ENCODE data around the gene GINS1. TPM values are rescaled to one million over a fixed set of nuclear protein-coding genes. Genes with fewer than 3 reads are reported as not detected.

GINS1 gene
- total and polyA plus RNA-seq, 2 donors (not counting 3 experiments of a cell fraction or from before 2014, with no cell fraction given): 8.2 to 26.3 TPM

DNA sequence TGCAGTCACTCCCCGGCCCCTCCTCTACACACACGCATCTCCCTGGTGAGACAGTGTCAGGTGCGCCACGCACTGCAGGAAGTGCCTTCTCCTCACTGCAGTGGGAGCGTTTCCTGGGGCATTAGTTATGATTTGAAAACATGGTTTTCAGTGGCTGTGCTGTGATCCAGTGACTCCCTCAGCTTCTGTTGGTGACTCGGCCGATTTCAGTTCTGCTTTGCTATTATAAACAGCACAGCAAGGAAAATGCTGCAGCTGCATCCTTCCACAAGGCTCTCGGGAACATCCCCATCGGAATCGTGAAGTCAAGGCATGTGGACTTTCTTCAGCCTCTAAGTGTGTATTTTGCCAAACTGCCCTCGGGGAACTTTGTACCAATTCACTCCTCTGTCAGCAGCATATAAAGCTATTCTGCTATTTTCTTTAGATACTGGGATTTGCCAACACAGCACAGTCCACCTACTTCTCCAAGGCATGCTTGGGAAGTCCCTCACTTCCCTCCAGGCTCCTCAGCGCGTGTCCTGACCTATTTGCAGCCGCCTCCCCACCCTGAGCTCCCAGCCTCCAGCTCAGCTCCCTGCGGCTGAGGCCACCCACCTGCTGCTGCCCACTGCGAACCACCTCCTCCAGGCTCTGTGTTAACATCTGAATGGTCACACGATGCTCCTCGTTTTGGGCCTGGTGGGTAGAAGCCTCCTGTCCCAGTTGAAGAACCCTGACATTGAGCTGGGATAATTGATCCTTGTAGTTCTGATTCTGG is 54.5 kb downstream of the GINS1 start:
- no peak overlapping the region for H3K9ac ChIP-seq (replicated peaks; ENCODE audit: extremely low read depth, insufficient read depth, low read length)
- H3K4me1 ChIP-seq (ENCODE audit: control insufficient read depth, extremely low read depth, insufficient read depth, low read length): no peaks in the 10 kb centered on the region
- FAIRE-seq (no peak), DNase-seq (ENCODE audit: low read depth, low spot score) (no peak)
- no peaks in the 10 kb centered on the region for H4K20me1 ChIP-seq (replicated peaks; ENCODE audit: control insufficient read depth, extremely low read depth, insufficient read depth, low read length)
- CTCF ChIA-PET: no interaction called here
- peaks cover 0 to 33% of the 10 kb centered on the region in 2 experiments for H3K36me3 ChIP-seq (ENCODE audit: control insufficient read depth in 2 of 2, extremely low read depth in 1 of 2, insufficient read depth in 2 of 2, low read length in 2 of 2)
- no peaks in the 10 kb centered on the region for H3K79me2 ChIP-seq (ENCODE audit: control insufficient read depth, insufficient read depth, low read length)
- POLR2A ChIA-PET: no interaction called here
- dilution Hi-C loops (cut with MboI; ENCODE audit: extremely low pct_ligation_motif_present, low sequenced_read_pairs) (no loop called here), intact Hi-C loops (cut with micrococcal nuclease) (no loop called here)
- BruUV-seq (replicated peaks): no TSS peak
- H3K27me3 ChIP-seq (ENCODE audit: control insufficient read depth in 2 of 2, insufficient read depth in 2 of 2, low read length in 2 of 2): no peaks in the 10 kb centered on the region
- no peak for TF ChIP-seq POLR2AphosphoS5 (IDR thresholded peaks at IDR 0.05; ENCODE audit: insufficient read depth, low read depth, low read length)
- H3K9me3 ChIP-seq (replicated peaks; ENCODE audit: control insufficient read depth, insufficient read depth, low read length): no peaks in the 10 kb centered on the region
- no peak overlapping the region for H2AFZ ChIP-seq (ENCODE audit: low read depth, low read length)
- no peak overlapping the region for H3K27ac ChIP-seq (ENCODE audit: insufficient read depth, low read depth, low read length)
- no peaks in the 10 kb centered on the region for H3K9me1 ChIP-seq (replicated peaks; ENCODE audit: control insufficient read depth, extremely low read depth, insufficient read depth, low read length)
- no peak overlapping the region for H3K4me3 ChIP-seq (replicated peaks in 1 of 3; ENCODE audit: insufficient read depth in 1 of 3, low read depth in 1 of 3, low read length in 3 of 3)
- H3K4me2 ChIP-seq (ENCODE audit: insufficient read depth, low read length): no peak overlapping the region

DNA sequence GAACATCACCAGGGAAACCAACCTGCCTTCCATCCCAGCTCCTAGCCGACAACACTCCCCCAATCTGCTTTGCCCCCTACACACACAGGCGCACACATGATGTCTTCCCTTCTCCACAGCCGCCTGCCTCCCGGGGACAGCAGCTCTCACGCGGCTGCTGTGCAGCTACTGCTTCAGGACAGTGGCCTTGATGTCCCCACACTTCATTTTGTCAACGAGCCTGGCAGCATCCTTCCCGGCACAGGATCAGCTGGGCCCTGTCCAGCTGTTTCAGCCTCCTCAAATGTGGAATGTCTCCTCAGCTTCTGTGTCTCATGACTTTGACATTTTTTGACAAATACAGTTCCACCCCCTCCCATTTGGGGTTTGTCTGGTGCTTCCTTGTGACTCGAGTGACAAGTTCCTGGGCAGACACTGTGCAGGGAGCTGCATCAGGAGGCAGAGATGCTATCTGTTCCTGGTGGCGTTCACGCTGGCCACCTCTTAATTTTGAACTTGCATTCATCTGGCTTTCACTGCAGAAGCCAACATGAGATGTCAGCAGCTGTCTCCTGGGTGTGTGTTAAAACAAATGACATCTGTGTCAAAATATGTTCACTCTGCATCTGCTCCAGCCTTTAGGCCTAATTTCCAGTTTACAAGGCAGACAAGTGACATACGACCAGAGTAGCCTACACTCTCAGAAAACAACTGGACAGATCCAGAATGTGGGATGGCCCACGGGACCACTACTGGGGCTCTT is 57.2 kb downstream of the GINS1 start:
- Histone ChIP-seq H2AFZ (ENCODE audit: low read depth, low read length) (no peak overlapping the region), H3K9me3 (replicated peaks; ENCODE audit: control insufficient read depth, insufficient read depth, low read length) (no peaks in the 10 kb centered on the region), H3K27me3 (ENCODE audit: control insufficient read depth in 2 of 2, insufficient read depth in 2 of 2, low read length in 2 of 2) (no peaks in the 10 kb centered on the region), H3K4me2 (ENCODE audit: insufficient read depth, low read length) (no peak overlapping the region), H3K9me1 (replicated peaks; ENCODE audit: control insufficient read depth, extremely low read depth, insufficient read depth, low read length) (no peaks in the 10 kb centered on the region), H3K27ac (ENCODE audit: insufficient read depth, low read depth, low read length) (no peak overlapping the region), H3K9ac (replicated peaks; ENCODE audit: extremely low read depth, insufficient read depth, low read length) (no peak overlapping the region), H3K36me3 (ENCODE audit: control insufficient read depth in 2 of 2, extremely low read depth in 1 of 2, insufficient read depth in 2 of 2, low read length in 2 of 2) (peaks cover under 1 to 48% of the 10 kb centered on the region in 2 experiments), H3K4me1 (ENCODE audit: control insufficient read depth, extremely low read depth, insufficient read depth, low read length) (no peaks in the 10 kb centered on the region), H4K20me1 (replicated peaks; ENCODE audit: control insufficient read depth, extremely low read depth, insufficient read depth, low read length) (no peaks in the 10 kb centered on the region), H3K4me3 (replicated peaks in 1 of 3; ENCODE audit: insufficient read depth in 1 of 3, low read depth in 1 of 3, low read length in 3 of 3) (no peak overlapping the region), H3K79me2 (ENCODE audit: control insufficient read depth, insufficient read depth, low read length) (no peaks in the 10 kb centered on the region)
- ChIA-PET POLR2A (interaction anchor here (1.0 kb wide), 1 partner anchor 35 kb away, joined by 3 read pairs; no protein-coding TSS in a partner anchor), CTCF (no interaction called here)
- FAIRE-seq: no peak
- dilution Hi-C loops (cut with MboI; ENCODE audit: extremely low pct_ligation_motif_present, low sequenced_read_pairs): no loop called here
- DNase-seq (ENCODE audit: low read depth, low spot score): no peak
- TF ChIP-seq FOS (IDR thresholded peaks at IDR 0.05; ENCODE audit: borderline replicate concordance, insufficient read depth, low read length): no peak
- intact Hi-C loops (cut with micrococcal nuclease): no loop called here
- no TSS peak for BruUV-seq (replicated peaks)

All from endothelial cell of umbilical vein (primary cell).